HAP-1 (cell line): ENCODE results near the gene TRAPPC3.

Experiments
- DNase-seq, 2 experiments: peaks; one replicate each; pipeline ENCODE4 v3.0.0-alpha.2; 2016 to 2020; ENCODE audit warnings: low spot score in 2 of 2
- H3K27me3 ChIP-seq: fragments of 250-450 bp; sonication (Bioruptor Pico); 2 replicates; pipeline ENCODE4 v1.5.1; 2020; ENCODE audit warnings: low read depth, mild to moderate bottlenecking, moderate library complexity
- H3K36me3 ChIP-seq: fragments of 250-450 bp; sonication (Bioruptor Pico); replicated peaks from 2 replicates; pipeline ENCODE4 v1.5.1; 2020; ENCODE audit warnings: mild to moderate bottlenecking
- H3K4me1 ChIP-seq: fragments of 250-450 bp; sonication (Bioruptor Pico); 2 replicates; pipeline ENCODE4 v1.5.1; 2020; ENCODE audit warnings: mild to moderate bottlenecking
- H3K4me3 ChIP-seq: fragments of 250-450 bp; sonication (Bioruptor Pico); 2 replicates; pipeline ENCODE4 v1.5.1; 2020; ENCODE audit warnings: mild to moderate bottlenecking, moderate library complexity
- H3K9me3 ChIP-seq: fragments of 250-450 bp; sonication (Bioruptor Pico); 2 replicates; pipeline ENCODE4 v1.5.1; 2020; ENCODE audit warnings: mild to moderate bottlenecking, moderate library complexity
- in situ Hi-C: fragments of 300-500 bp; cut with MboI; formaldehyde crosslinking; loops from 3 replicates; pipeline ENCODE4 v1.14.3; 2020; ENCODE audit warnings: low sequenced_read_pairs, inconsistent platforms, mixed read lengths

Gene TRAPPC3

DNA sequence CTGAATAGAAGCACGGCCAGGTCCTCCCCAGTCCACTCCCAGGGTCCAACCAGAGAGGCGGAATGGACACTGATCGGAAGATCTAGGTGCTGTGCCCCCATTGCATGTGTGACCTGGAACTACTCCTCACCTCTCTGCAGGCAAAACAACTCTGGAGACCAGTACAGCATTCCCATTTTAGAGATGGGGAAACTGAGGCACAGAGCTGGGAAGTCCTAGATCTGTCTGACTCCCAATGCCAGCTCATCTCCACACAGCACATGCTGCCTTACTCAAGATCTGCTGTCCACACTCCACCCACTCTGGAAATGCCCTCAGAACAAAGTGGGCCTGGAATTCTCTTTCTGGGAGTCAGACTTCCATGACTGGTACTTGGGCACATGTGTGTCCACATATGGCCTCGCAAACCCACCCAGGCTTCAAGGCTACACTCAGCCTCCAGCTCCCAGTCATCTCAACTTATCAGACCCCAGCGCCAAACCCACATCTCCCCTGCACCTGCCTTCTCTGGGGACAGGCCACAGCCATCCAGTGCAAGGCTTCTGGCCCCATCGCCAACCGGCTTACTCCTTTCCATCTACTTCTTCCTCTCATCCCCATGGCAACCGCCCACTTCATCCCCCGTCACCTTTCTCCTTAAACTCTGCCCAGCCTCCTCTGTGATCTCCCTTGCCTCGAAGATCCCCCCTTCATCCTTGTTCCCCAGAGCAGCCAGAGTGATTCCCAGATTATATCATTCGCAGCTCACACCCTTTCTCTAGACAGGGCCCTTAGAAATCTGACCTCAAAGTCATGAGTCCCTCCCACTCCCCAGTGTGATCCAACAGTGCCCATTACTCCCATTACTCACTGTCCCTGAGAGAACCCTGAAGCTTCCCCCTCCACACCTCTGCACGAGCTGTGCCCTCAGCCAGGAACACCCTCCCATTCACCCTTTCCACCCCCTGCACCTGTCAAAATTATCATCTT is 26.9 kb downstream of the TRAPPC3 start:
- H3K36me3 ChIP-seq: no peaks in the 10 kb centered on the region
- H3K9me3 ChIP-seq: no peaks in the 10 kb centered on the region
- no peak overlapping the region for H3K4me3 ChIP-seq
- H3K4me1 ChIP-seq: no peaks in the 10 kb centered on the region
- H3K27me3 ChIP-seq: no peaks in the 10 kb centered on the region
- DNase-seq: no peak
- in situ Hi-C loops: no loop called here

DNA sequence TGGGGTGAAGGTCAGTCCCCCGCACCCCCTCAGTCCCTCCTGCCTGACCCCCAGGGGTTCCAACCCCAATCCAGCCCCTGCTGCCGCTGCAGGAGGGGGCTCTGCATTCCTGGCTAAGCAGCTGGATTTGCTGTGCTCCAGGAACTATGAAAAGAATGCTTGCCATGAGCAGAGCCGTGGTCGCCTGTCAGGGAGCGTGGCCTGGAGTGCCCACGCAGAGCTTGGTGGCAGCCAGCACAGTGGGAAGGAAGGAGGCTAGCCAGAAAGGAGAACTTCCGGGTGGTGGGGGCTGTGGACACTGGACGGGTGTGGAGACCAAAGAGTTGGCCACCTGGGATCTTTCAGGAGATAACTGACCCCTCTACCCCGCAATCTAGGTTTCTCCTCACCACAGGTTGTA is 29.8 kb downstream of the TRAPPC3 start:
- H3K4me1 ChIP-seq: no peaks in the 10 kb centered on the region
- no peaks in the 10 kb centered on the region for H3K9me3 ChIP-seq
- H3K27me3 ChIP-seq: no peaks in the 10 kb centered on the region
- in situ Hi-C loops: no loop called here
- H3K36me3 ChIP-seq: no peaks in the 10 kb centered on the region
- no peak overlapping the region for H3K4me3 ChIP-seq
- no peak for DNase-seq

DNA sequence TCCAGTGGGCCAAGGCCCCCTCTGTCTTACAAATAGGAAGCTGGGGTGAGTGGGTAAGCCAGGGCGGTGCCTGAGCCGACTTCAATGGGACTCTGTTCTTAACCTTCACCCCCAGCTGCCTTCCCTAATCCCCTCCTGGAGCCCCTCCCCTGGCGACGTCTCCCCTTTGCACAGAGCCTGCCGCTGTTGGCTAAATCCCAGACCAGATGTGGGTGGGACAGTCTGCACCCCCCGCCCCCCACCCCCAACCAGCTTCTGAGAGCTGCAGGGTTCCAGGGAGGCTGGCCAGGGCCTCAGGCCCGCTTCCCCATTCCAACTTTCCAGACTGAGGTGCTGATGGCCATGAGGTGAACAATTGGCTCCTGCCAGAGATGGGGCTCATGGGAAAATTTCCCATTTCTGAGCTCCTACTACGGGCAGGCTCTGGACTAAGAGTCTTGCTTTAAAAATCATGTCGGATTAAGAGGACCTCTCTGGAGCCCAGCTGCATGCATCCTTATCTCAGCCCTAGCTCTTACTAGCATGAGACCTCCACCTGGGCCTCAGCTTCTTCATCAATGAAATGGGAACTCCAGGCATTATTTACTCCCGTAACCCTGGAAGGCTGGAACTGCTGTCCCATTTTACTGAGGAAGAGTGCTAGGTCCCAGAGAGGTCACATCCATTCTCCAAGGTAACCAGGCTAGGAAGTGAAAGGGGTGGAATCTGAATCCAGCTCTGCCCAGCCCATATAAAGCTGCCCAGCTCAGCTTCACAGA is 30.7 kb downstream of the TRAPPC3 start:
- no peak for DNase-seq
- Histone ChIP-seq H3K27me3 (no peaks in the 10 kb centered on the region), H3K4me3 (no peak overlapping the region), H3K36me3 (no peaks in the 10 kb centered on the region), H3K4me1 (no peaks in the 10 kb centered on the region), H3K9me3 (no peaks in the 10 kb centered on the region)
- in situ Hi-C loops: no loop called here

DNA sequence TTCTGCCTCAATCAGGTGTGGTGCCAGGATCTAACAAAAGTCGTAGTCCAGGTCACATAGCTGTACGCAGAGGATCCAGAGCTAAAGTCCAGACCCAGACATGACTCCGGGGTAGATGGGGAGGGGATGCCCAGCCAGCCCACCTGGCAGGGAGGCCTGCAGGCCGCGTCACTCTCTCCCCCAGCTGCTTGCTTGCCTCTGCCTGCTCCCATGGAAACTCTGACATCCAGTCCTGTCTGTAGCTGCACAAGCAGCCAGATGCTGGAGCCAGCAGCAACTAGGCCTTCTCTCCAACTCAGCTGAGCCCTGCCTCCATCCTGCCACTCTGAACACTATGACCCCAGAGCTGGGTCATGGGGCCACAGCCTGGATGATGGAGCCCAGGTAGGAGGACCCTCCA is 32.4 kb downstream of the TRAPPC3 start:
- no peak overlapping the region for H3K4me3 ChIP-seq
- H3K4me1 ChIP-seq: no peaks in the 10 kb centered on the region
- H3K27me3 ChIP-seq: no peaks in the 10 kb centered on the region
- H3K9me3 ChIP-seq: no peaks in the 10 kb centered on the region
- no peaks in the 10 kb centered on the region for H3K36me3 ChIP-seq
- DNase-seq: no peak
- in situ Hi-C loops: no loop called here

DNA sequence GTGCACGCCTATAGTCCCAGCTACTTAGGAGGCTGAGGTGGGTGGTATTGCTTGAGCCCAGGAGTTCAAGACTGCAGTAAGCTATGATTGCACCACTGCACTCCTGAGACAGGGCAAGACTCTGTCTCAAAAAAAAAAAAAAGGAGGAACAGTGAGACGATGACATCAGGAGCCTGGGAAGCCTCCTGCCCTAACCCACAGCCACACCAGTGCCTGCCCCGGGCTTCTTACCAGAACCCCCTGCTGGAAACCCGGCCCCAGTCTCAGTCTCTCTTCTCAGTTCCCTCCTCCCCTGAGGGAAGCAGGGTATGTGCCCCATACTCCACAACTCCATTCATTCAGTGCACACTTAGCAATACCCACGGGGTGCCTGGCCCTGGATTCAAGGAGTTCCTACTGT is 33.4 kb downstream of the TRAPPC3 start:
- no peak for DNase-seq
- no peaks in the 10 kb centered on the region for H3K9me3 ChIP-seq
- no peak overlapping the region for H3K4me3 ChIP-seq
- in situ Hi-C loops: no loop called here
- H3K27me3 ChIP-seq: no peaks in the 10 kb centered on the region
- H3K4me1 ChIP-seq: no peaks in the 10 kb centered on the region
- no peaks in the 10 kb centered on the region for H3K36me3 ChIP-seq

DNA sequence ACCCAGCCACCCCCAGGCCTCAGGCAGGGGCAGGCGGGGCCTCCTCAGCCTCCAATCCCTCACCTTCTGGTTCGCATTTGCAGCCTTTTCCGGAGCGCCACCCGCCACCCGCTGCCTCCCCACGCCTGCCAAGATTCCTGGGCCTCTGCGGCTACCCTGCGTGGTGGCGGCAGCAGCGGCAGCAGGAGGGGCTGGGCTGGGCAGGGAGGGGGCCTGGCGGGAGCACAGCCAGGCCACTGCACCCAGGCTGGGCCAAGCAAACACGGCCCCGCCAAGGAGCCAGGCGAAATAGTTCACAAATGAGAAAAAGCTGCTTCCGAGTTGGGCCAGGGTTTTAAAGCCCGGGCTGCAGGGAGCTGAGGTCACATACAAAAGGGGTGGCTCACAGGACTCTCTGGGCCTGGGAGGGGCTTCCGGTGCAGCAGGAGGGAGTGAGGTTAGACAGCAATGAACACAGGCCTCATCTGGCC is 34.1 kb downstream of the TRAPPC3 start:
- H3K9me3 ChIP-seq: no peaks in the 10 kb centered on the region
- no peak for DNase-seq
- no peaks in the 10 kb centered on the region for H3K36me3 ChIP-seq
- H3K4me3 ChIP-seq: no peak overlapping the region
- H3K27me3 ChIP-seq: no peaks in the 10 kb centered on the region
- in situ Hi-C loops: no loop called here
- no peaks in the 10 kb centered on the region for H3K4me1 ChIP-seq

DNA sequence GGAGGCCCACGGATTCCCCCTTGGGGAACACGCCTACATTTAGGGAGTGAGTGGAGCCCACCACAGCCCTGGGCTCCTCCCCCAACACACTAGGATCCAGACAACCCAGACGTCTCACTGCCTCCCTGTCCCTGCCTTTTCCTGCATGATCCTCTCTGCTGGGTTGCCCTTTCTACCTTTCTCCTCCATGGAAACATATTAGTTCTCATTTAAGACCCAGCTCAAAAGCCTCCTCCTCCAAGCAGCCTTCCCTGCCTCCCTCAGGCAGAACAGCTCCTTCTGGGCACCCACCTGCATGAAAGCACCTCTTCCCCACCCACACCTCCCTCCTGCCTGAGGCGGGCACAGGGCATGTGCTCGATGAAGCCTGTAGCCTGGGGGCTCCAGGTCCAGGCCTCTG is 34.9 kb downstream of the TRAPPC3 start:
- DNase-seq: no peak
- Histone ChIP-seq H3K4me1 (no peaks in the 10 kb centered on the region), H3K27me3 (no peaks in the 10 kb centered on the region), H3K4me3 (no peak overlapping the region), H3K36me3 (no peaks in the 10 kb centered on the region), H3K9me3 (no peaks in the 10 kb centered on the region)
- in situ Hi-C loops: no loop called here

DNA sequence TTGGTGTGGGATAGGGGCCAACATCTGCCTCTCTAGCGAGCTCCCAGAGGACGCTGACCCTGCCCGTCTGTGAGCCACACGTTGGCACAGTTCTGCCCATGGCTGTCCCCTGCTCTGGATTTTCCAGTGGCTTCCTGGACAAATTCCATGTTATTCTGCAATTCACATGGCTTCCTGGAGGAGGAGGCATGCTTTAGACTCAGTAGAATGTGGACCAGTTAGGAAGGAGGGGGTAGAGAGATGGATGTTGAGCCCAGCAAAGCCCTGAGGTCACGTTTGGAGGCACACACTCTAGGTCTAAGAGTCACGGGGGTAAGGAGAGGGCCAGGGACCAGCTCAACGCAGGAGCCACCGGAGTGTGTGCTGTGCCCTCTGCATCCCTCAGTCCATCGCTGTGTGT is 36.5 kb downstream of the TRAPPC3 start:
- no peaks in the 10 kb centered on the region for H3K27me3 ChIP-seq
- DNase-seq: no peak
- H3K4me3 ChIP-seq: no peak overlapping the region
- no peaks in the 10 kb centered on the region for H3K9me3 ChIP-seq
- H3K36me3 ChIP-seq: no peaks in the 10 kb centered on the region
- in situ Hi-C loops: no loop called here
- no peaks in the 10 kb centered on the region for H3K4me1 ChIP-seq

DNA sequence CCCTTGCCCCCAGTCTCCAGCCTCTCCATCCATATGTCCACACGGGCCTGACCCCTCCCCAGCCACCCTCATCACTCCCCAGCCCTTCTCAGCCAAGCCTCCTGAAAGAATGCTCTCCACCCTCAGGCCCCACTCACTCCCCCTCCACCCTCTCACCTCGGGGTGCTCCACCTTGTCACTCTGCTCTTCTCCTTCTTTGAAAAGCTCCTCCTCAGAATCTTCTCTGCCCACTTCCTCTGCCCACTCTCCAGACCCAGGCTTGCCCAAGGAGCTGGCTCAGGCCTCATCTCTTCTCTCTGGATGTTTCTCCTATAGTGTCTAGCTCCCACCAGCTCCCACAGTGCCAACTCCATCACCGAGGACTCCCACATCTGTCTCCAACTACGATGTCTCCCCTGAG is 38.1 kb downstream of the TRAPPC3 start:
- H3K27me3 ChIP-seq: no peaks in the 10 kb centered on the region
- H3K36me3 ChIP-seq: no peaks in the 10 kb centered on the region
- no peak for DNase-seq
- no peaks in the 10 kb centered on the region for H3K9me3 ChIP-seq
- no peaks in the 10 kb centered on the region for H3K4me1 ChIP-seq
- in situ Hi-C loops: no loop called here
- no peak overlapping the region for H3K4me3 ChIP-seq

DNA sequence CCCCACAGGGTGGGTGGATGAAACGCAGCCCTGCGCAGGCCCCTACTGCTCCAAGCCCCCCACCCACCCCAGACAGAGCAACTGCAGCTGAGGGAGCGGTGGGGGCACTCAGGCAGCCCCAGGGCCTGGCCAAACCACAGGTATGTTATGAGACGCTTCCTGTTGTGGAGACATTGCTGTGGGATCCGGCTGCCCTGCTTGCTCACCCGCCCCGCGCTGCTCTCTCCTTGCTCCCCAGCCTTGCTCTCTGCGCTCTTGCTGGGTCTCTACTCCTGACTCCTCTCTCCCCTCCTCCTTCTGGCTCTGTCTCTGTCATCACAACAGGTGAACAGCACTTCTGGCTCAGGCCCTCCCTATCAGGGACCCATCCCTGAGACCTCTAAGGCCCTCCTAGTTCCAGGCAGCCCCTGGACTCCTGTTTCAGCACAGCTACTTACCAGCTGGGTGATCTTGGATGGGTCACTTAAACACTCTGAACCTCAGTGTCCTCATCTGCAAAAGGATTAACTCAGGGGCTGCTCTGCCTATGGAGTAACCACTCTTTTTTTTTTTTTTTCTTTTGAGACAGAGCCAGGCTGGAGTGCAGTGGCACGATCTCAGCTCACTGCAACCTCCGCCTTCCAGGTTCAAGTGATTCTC is 40.1 kb downstream of the TRAPPC3 start:
- no peaks in the 10 kb centered on the region for H3K27me3 ChIP-seq
- in situ Hi-C loops: loop anchor here (5.0 kb wide), 2 partner anchors 178 to 313 kb away; no protein-coding TSS in a partner anchor
- H3K4me3 ChIP-seq: no peak overlapping the region
- H3K4me1 ChIP-seq: no peaks in the 10 kb centered on the region
- DNase-seq: no peak
- H3K9me3 ChIP-seq: no peaks in the 10 kb centered on the region
- H3K36me3 ChIP-seq: no peaks in the 10 kb centered on the region

DNA sequence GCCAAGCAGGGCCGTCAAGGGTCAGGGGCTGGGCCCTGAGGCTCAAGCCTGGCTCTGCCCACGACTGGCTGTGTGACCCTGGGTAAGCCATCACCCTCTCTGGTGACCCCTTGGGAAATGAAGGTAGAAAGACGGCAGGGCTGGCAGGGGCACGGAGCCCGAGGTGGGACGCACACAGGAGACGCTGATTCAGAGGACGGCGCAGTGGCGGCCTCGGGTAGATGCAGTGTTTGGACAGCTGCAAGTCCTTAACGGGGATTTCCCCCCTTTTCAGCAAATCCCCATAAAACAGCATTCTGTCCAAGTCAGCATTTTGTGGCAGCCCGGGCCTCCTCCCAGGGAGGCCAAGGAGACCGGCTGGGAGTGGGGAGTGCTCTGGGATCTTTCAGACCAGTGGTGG is 41.0 kb downstream of the TRAPPC3 start:
- no peaks in the 10 kb centered on the region for H3K36me3 ChIP-seq
- H3K27me3 ChIP-seq: no peaks in the 10 kb centered on the region
- DNase-seq: no peak
- in situ Hi-C loops: loop anchor here (5.0 kb wide), 2 partner anchors 179 to 314 kb away; no protein-coding TSS in a partner anchor
- no peaks in the 10 kb centered on the region for H3K4me1 ChIP-seq
- H3K9me3 ChIP-seq: no peaks in the 10 kb centered on the region
- H3K4me3 ChIP-seq: no peak overlapping the region

DNA sequence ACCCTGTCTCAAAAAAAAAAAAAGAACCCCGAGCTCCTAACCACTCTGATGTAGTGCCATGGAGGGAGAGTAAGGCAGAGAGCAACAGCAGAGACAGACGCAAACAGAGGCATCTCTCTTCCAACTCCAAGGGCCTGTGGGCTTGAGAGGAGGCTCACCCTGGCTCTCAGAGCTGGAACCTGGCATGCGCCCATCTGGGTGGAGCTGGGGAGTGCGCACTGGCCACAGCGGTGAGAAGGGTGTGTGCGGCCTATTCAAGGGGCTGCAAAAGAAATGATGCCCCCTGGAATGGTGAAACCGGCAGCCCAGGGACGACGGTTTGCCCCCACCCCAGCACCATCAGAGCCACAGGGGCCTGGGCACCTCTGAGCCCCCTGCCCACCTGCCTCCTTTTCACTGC is 41.9 kb downstream of the TRAPPC3 start:
- H3K4me3 ChIP-seq: no peak overlapping the region
- H3K9me3 ChIP-seq: no peaks in the 10 kb centered on the region
- DNase-seq: no peak
- H3K36me3 ChIP-seq: no peaks in the 10 kb centered on the region
- in situ Hi-C loops: loop anchor here (5.0 kb wide), 2 partner anchors 180 to 315 kb away; no protein-coding TSS in a partner anchor
- no peaks in the 10 kb centered on the region for H3K27me3 ChIP-seq
- no peaks in the 10 kb centered on the region for H3K4me1 ChIP-seq

DNA sequence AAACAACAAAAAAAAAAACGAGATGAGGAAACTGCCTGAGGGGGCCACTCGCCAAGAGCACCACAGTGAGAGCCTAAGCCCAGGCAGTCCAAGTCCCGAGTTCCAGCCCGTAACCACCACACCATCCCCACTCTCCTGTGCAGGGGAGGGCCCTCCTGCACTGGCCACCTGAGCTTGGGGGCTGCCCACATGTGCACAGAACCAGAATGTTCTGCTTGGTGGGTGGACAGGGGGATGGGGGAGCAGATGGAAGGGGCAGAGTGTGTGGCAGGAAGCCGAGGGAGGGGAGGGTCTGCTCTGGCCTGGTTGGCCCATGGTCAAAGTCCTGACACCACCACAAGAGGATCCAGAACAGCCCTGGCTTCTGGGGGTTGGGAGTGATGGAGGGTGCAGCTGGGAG is 43.0 kb downstream of the TRAPPC3 start:
- no peaks in the 10 kb centered on the region for H3K36me3 ChIP-seq
- no peaks in the 10 kb centered on the region for H3K27me3 ChIP-seq
- no peaks in the 10 kb centered on the region for H3K9me3 ChIP-seq
- H3K4me1 ChIP-seq: no peaks in the 10 kb centered on the region
- DNase-seq: no peak
- no peak overlapping the region for H3K4me3 ChIP-seq
- in situ Hi-C loops: loop anchor here (5.0 kb wide), 2 partner anchors 181 to 316 kb away; no protein-coding TSS in a partner anchor
